ENCODE data around the gene CHKA. TPM values are rescaled to one million over a fixed set of nuclear protein-coding genes. Genes with fewer than 3 reads are reported as not detected.

CHKA gene
- total RNA-seq, 1 experiment from 2014 or later: 63.0 TPM

DNA sequence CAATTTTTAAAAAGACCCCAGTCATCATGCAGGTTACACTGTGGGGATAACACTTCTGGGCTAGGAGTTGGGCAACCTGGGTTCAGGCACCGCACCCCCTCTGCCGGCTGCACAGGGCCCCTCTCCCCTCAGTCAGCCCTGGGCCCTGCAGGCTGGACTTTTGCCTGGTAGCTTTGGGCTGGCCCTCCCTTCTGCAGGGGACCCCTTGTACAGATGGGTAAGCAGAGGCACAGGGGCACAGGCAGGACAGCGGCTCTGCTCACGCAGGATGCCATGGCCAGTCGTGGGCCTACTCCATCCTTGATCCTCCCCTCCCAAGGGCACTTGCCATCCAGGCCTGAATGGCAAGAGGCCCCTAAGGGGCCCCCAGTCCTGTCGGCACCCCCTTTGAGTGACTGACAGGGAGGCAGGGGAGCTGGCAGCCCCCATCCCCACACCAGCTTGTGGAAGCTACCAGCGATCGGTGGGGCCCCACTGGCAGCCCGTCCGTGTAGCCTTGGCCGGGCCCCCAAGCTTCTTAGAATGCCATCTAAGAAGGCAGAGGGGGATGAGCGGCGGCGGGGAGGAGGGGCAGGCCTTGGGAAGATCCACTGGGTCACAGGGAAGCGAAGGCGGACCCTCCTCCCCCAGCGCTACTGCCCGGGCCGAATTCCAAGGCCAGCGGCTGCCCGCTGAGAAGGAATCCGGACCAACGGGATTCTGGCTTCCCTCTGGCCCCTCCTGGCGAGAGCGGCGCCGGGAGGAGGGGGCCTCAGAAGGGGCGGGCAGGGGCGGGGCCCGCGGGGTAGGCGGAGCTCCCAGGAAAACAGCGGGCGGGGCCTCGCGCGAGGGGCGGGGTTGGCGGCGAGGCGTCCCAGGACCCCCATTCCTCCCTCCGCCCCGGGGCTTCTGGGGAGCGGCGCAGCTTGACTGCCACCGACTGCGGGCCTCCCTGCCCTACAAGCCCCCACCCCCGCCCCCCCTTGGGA lies 6.8 kb upstream of the CHKA start:
- H3K27ac Mint-ChIP-seq: peak overlapping the region; percentile 79 to 99 (median 86); a peak in 4 of 7 replicates
- Histone ChIP-seq H2BK12ac (ENCODE audit: insufficient read length, low read depth, low read length) (peak overlapping the region; percentile 96), H2BK20ac (ENCODE audit: low read depth, low read length, poor library complexity, severe bottlenecking) (peak overlapping the region; percentile 76), H3K4me1 (ENCODE audit: insufficient read depth, low read length) (peaks cover 13% of the 10 kb centered on the region; the same call in 1 of the 2 replicates), H3K79me1 (ENCODE audit: insufficient read depth, low read depth, low read length, poor library complexity, severe bottlenecking) (no peaks in the 10 kb centered on the region), H4K20me1 (ENCODE audit: control insufficient read depth, insufficient read depth, insufficient read length) (no peaks in the 10 kb centered on the region), H2BK15ac (ENCODE audit: low read depth, low read length) (no peak overlapping the region), H3K23ac (ENCODE audit: insufficient read length, low read depth, low read length) (no peak overlapping the region), H3K23me2 (ENCODE audit: insufficient read length, low read depth, low read length, poor library complexity, severe bottlenecking) (peaks cover 4% of the 10 kb centered on the region), H4K91ac (ENCODE audit: insufficient read length, low read depth, low read length) (peak overlapping the region; percentile 95), H2BK120ac (ENCODE audit: low read depth, low read length, poor library complexity, severe bottlenecking) (peak overlapping the region; percentile 52), H3K4me2 (ENCODE audit: insufficient read depth, insufficient read length, low read length) (peak overlapping the region; percentile 30), H3K56ac (ENCODE audit: insufficient read length, low read depth, low read length) (no peak overlapping the region), H3K18ac (ENCODE audit: insufficient read length, low read depth, low read length) (peak overlapping the region; percentile 93), H3K27me3 (ENCODE audit: insufficient read depth, low read length) (no peaks in the 10 kb centered on the region), H3K27ac (ENCODE audit: insufficient read length, low read depth, low read length) (peak overlapping the region; percentile 53), H4K5ac (ENCODE audit: insufficient read length, low read depth, low read length) (peak overlapping the region; percentile 76), H3K9me3 (ENCODE audit: control insufficient read depth, low read depth, low read length) (no peaks in the 10 kb centered on the region), H3K9ac (ENCODE audit: extremely low read depth, insufficient read length, low read length) (no peak overlapping the region), H3K14ac (ENCODE audit: insufficient read depth, low read length) (peak overlapping the region; percentile 88), H2BK5ac (ENCODE audit: insufficient read length, low read length) (peak overlapping the region; percentile 31), H3K79me2 (ENCODE audit: insufficient read depth, low read length) (no peaks in the 10 kb centered on the region), H3T11ph (ENCODE audit: low read length) (no peak overlapping the region), H2AK5ac (ENCODE audit: insufficient read length, low read length) (no peak overlapping the region), H4K8ac (replicated peaks; ENCODE audit: insufficient read length, low read depth, low read length) (no peak overlapping the region), H3K4ac (ENCODE audit: low read depth, low read length) (peak overlapping the region; percentile 84), H2AFZ (ENCODE audit: low read length) (no peak overlapping the region)
- no CpG with 5 or more reads among the region's 48 CpGs for WGBS (ENCODE audit: extremely low coverage, insufficient read length, low lambda C conversion rate)
- peak; percentile 13; the same call in 1 of the 3 replicates for TF ChIP-seq CTCF (conservative IDR thresholded peaks at IDR 0.05)
- H3K4me1 Mint-ChIP-seq: peaks cover 52 to 58% of the 10 kb centered on the region in 2 experiments
- peaks cover 15 to 20% (median 17%) of the 10 kb centered on the region in 3 experiments for H3K36me3 Mint-ChIP-seq (ENCODE audit: insufficient read depth in 1 of 3, low read depth in 3 of 3)
- peak; percentile 98 for DNase-seq
- peaks cover 2% of the 10 kb centered on the region; the same call in 1 of the 2 replicates for H3K27me3 Mint-ChIP-seq (ENCODE audit: low read depth)
- H3K9me3 Mint-ChIP-seq: peaks cover 30 to 33% of the 10 kb centered on the region in 2 experiments
- peak overlapping the region; percentile 49 to 68; a peak in 3 of 5 replicates for H3K4me3 Mint-ChIP-seq

All from H9 (cell line).